ENCODE results near the gene TMEM176B. TPM values are rescaled to one million over a fixed set of nuclear protein-coding genes. Genes with fewer than 3 reads are reported as not detected.

TMEM176B gene
- 10 to 100 TPM in 10 of 12 donors, 1 to 10 TPM in 1, not detected in 1; 7.9 to 35.3 (median 16.0) TPM for polyA plus RNA-seq (ENCODE audit: insufficient read length in 12 of 12)
- long read RNA-seq, donor 1, transcript TMEM176B-201 (7 exons, 1,129 nt), result major isoform, 115 of 1,224 reads
- long read RNA-seq, donor 1, transcript TMEM176B-202 (6 exons, 1,206 nt), result minor isoform, 18 of 1,224 reads
- long read RNA-seq, donor 1, partial matches to known transcripts, result 1,059 of 1,224 reads
- long read RNA-seq, donor 1, other reads (novel, unspliced or antisense), result 26 of 1,224 reads
- long read RNA-seq, donor 2, transcript TMEM176B-201 (7 exons, 1,129 nt), result major isoform, 5 of 66 reads
- long read RNA-seq, donor 2, partial matches to known transcripts, result 50 of 66 reads
- long read RNA-seq, donor 2, other reads (novel, unspliced or antisense), result 6 of 66 reads
- long read RNA-seq, donor 3, transcript TMEM176B-201 (7 exons, 1,129 nt), result major isoform, 7 of 15 reads
- long read RNA-seq, donor 3, partial matches to known transcripts, result 7 of 15 reads
- long read RNA-seq, donor 3, other reads (novel, unspliced or antisense), result 0 of 15 reads
- long read RNA-seq, donor 4, partial matches to known transcripts, result 0 of 1 reads
- long read RNA-seq, donor 4, other reads (novel, unspliced or antisense), result 0 of 1 reads
- long read RNA-seq, donor 5, transcript TMEM176B-201 (7 exons, 1,129 nt), result major isoform, 7 of 55 reads
- long read RNA-seq, donor 5, partial matches to known transcripts, result 44 of 55 reads
- long read RNA-seq, donor 5, other reads (novel, unspliced or antisense), result 0 of 55 reads
- long read RNA-seq, donor 6, partial matches to known transcripts, result 12 of 16 reads
- long read RNA-seq, donor 6, other reads (novel, unspliced or antisense), result 0 of 16 reads
- long read RNA-seq, donor 7, partial matches to known transcripts, result 5 of 7 reads
- long read RNA-seq, donor 7, other reads (novel, unspliced or antisense), result 0 of 7 reads
- long read RNA-seq, donor 8, transcript TMEM176B-201 (7 exons, 1,129 nt), result major isoform, 7 of 42 reads
- long read RNA-seq, donor 8, partial matches to known transcripts, result 32 of 42 reads
- long read RNA-seq, donor 8, other reads (novel, unspliced or antisense), result 0 of 42 reads
- long read RNA-seq, donor 9, partial matches to known transcripts, result 29 of 33 reads
- long read RNA-seq, donor 9, other reads (novel, unspliced or antisense), result 0 of 33 reads
- long read RNA-seq, donor 10, transcript TMEM176B-201 (7 exons, 1,129 nt), result major isoform, 15 of 37 reads
- long read RNA-seq, donor 10, partial matches to known transcripts, result 19 of 37 reads
- long read RNA-seq, donor 10, other reads (novel, unspliced or antisense), result 0 of 37 reads
- long read RNA-seq, donor 11, transcript TMEM176B-201 (7 exons, 1,129 nt), result major isoform, 8 of 38 reads
- long read RNA-seq, donor 11, partial matches to known transcripts, result 29 of 38 reads
- long read RNA-seq, donor 11, other reads (novel, unspliced or antisense), result 0 of 38 reads

DNA sequence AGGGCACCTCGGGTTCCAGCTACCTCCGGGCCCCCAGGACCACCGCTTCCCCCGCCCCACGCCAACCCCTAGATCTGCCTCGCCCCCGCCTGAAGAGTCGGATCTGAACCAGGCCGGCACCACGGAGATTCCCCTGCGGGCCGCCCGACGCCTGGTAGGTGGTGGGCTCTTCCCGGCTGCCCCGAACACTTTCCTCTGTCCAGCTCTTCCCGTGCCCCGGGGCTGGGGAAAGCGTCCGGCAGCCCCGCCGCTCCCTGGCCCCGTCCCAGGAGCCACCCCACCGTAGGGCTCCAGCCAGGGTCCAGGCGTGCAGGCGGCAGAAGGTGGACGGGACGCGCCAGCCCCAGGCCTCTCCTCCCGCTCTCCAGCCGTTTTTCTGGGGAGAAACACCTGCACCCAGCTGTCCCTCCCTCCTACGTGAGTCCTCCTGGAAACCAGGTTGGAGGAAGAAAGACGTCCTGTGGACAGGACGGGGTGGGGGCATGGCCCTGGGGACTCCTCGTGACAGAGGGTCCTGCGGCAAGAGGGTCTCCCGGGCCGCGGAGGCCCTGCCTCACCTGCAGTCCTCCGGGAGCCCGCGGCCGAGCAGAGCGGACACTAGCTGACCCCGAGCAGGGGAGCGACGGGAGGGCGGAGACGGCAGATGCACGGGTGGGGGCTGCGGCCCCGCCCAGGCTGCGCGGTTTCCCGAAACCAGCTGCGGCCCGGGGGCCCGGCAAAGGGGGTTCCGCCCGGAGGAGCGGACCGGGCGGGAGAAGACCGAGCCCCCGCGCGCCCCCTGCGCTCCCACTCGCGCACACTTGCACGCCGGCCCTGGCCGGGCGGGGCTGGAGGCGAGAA, at the start of gene TMEM176B:
Gene TMEM176B, minus strand, starts transcription at position 624 of the 840 bp plus-strand sequence. CDS start 3,795 bp downstream, outside the sequence.
- DNase-seq, result peak; percentile 59

- no peak for DNase-seq
These were observed 49.1 kb upstream of the TMEM176B start for GRCh38 chr7:150849204-150849775.

GRCh38 chr7:150848561-150849115, 48.5 kb upstream of the TMEM176B start:
- DNase-seq, result no peak

DNA sequence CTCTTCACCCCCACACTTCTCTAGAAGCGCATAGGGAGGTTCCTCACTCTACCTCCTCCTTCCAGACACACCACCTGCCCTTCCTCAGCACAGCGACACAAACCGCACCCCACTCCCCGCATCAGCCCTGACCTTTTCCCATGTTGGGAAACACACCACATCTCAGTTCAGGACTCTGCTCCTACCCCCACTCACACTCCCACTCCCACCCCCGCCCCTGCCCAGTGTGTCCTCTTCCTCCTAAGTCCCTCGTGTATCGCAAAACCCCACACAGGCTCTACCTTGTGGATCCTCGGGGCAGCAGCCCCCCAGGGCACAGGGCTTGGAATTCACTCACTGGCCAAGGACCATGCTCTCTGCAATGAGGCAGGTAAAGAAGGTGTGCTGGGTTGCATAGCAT, 47.9 kb upstream of the TMEM176B start:
- no peak for DNase-seq

GRCh38 chr7:150847536-150847935, 47.4 kb upstream of the TMEM176B start:
- DNase-seq, result no peak

GRCh38 chr7:150846291-150847115, 46.3 kb upstream of the TMEM176B start:
- no peak for DNase-seq

DNA sequence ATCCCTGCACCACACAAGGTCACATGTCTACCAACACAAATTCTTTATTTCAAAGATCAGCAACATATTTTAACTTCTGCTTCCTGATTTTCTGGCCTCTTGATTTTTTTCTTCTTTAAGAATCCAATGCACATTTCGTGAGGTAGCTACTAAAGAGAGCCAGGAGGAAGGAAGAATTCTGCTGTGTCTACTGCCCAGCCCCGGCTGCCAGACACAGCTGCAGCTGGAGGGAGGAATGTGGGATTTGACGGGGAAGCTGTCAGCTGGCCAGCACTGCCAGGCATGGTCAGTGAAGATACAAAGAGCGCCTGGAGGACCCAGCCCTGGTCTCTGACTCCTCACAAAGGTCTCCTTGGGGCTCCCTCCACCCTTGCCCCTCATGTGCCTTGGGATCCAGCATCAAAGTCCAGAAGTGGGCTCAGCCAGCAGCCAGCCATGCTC, 45.3 kb upstream of the TMEM176B start:
- peak; percentile 43 for DNase-seq

DNA sequence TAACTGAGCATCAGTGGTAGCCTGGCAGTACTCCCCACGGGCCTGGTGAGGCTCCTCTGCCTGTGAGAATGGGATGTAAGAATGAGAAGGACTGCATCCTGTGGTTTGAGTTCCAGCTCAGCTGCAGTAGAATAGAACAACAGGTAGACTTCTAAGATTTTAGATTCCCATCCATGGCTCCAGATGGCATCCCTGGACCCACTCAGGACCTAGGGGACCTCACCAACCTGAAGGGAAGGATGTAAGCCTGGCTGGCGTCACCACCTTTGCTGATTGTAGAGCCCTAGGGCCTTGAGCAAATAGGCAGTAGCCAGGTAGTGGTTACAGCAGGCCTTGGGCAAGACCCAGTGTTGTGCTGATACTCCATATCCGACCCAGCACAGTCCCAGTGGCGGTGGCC, 42.6 kb upstream of the TMEM176B start:
- DNase-seq, result no peak

- DNase-seq, result no peak
These were observed 41.9 kb upstream of the TMEM176B start for GRCh38 chr7:150842018-150842417.

DNA sequence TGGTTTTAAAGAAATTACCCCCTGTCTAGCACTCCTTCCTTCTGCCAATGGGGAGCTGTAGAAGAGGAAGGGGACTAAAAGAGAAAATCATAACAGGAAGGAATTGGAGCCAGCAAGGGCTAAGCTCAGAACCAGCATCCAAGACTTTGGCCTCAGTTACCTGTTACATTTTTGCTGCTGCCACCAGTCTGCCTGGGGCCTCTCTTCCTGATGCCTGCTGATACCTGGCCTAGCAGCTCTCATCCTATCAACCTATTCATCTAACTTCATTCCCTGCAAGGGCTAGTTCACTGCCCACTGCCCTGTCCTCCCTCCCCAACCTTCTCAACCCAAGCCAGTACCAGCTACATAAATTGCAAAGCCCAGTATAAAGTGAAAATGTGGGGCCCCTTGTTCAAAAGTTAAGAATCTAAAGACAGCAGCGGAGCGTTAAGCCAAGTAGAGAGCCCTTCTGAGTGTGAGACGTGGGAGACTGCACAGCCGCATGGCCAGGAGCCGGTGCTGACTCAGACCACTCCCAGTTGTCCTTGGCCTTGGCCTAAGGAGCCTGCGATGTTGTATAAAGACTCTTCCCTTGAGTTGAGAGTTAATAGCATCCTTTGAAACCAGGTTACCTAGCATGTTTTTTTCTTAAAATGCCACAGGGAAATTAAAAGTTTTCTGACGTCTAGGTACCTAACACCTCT, 38.9 kb upstream of the TMEM176B start:
- DNase-seq, result no peak

GRCh38 chr7:150835702-150836280, 35.6 kb upstream of the TMEM176B start:
- no peak for DNase-seq

- DNase-seq, result no peak
These were observed 34.9 kb upstream of the TMEM176B start for GRCh38 chr7:150835019-150835418.

- DNase-seq, result no peak
These were observed 31.7 kb upstream of the TMEM176B start for GRCh38 chr7:150831851-150832250.

DNA sequence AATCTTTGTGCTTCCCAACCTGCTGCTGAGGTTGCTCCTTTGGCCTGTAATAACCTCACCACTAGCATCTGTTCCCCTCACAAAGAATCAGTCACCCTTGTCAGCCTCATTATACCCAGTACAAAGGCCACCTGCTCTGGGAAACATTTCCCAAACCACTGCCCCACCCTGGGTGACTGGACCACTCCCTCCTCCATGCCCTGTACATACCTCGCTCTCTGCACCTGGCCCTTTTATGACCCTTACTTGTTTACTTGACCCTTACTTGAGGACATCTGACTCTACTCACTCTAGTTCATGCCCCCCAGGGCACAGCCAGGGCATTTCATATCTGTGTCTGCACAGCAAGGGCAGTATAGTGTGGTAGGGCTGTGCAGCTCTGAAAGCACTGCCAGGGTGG, 30.8 kb upstream of the TMEM176B start:
- no peak for DNase-seq

GRCh38 chr7:150829426-150829825, 29.3 kb upstream of the TMEM176B start:
- no peak for DNase-seq

GRCh38 chr7:150828384-150828783, 28.2 kb upstream of the TMEM176B start:
- no peak for DNase-seq

GRCh38 chr7:150826061-150826849, 26.1 kb upstream of the TMEM176B start:
- DNase-seq, result no peak

All from muscle of arm (tissue), 14 donors.